ENCODE results near the gene TRPM1. TPM values are rescaled to one million over a fixed set of nuclear protein-coding genes. Genes with fewer than 3 reads are reported as not detected.

The TRPM1 gene
- total RNA-seq, 1 donor from 2014 or later, result not detected

DNA sequence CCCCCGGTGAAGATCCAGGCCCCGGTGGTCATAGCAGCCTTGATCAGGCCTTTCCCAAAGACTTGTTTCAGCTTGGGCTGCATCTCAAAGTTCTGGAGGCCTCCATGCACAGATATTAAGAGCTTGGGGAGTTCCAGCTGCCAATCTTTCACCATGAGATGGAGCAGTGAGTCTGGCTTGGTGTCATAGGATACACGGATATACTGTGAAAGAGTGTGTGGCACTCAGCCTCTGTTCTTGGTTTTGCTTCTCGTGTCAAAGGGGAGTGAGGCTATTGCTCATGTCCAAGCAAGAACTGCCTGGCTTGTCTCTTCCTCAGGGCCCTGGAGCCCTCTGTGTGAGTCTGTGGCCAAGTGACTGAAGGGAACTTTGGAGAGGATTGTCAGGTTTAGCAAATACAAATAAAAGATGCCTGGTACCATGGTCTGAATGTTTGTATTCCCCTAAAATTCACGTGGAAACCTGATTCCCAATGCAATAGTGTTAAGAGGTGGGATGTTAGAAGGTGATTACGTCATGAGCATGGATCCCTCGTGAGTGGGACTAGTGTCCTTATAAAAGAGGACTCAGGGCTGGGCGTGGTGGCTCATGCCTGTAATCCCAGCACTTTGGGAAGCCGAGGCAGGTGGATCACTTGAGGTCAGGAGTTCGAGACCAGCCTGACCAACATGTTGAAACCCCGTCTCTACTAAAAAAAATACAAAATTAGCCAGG, 33.5 kb downstream of the TRPM1 start:
- H3K9me3 Mint-ChIP-seq (ENCODE audit: unreplicated experiment), result no peaks in the 10 kb centered on the region
- no peak overlapping the region for H3K4me3 Mint-ChIP-seq (ENCODE audit: unreplicated experiment)
- H3K27ac Mint-ChIP-seq (ENCODE audit: unreplicated experiment), result no peak overlapping the region
- H3K27me3 Mint-ChIP-seq (ENCODE audit: unreplicated experiment), result peaks cover 13% of the 10 kb centered on the region
- TF ChIP-seq CTCF (IDR thresholded peaks at IDR 0.05), result no peak
- DNase-seq (ENCODE audit: extremely low spot score, unreplicated experiment), result no peak
- no peaks in the 10 kb centered on the region for H3K36me3 Mint-ChIP-seq (ENCODE audit: unreplicated experiment)
- H3K4me1 Mint-ChIP-seq (ENCODE audit: unreplicated experiment), result no peaks in the 10 kb centered on the region

DNA sequence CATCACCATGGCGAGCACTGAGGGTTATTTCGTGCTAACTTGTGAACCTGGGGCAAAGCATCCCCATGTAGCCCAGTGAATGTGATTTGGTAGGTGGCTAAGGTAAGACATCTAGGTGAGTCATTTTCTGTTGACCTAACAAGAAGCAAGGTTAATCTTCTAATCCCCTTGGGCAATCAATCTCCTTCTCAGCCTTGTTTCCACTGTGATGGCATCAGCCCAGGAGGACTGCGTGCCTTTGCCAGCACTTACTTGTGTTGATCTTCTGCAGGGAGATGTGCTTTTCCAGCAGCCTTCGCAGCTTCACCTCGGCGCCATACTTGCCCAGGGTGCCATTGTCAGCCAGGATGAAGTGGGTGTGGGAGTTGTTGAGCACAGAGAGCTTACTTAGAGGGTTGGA, 35.7 kb downstream of the TRPM1 start:
- DNase-seq (ENCODE audit: extremely low spot score, unreplicated experiment), result no peak
- Mint-ChIP-seq H3K9me3 (ENCODE audit: unreplicated experiment) (no peaks in the 10 kb centered on the region), H3K36me3 (ENCODE audit: unreplicated experiment) (no peaks in the 10 kb centered on the region), H3K4me1 (ENCODE audit: unreplicated experiment) (peaks cover 7% of the 10 kb centered on the region), H3K4me3 (ENCODE audit: unreplicated experiment) (no peak overlapping the region), H3K27me3 (ENCODE audit: unreplicated experiment) (peaks cover 9% of the 10 kb centered on the region), H3K27ac (ENCODE audit: unreplicated experiment) (no peak overlapping the region)
- no peak for TF ChIP-seq CTCF (IDR thresholded peaks at IDR 0.05)

DNA sequence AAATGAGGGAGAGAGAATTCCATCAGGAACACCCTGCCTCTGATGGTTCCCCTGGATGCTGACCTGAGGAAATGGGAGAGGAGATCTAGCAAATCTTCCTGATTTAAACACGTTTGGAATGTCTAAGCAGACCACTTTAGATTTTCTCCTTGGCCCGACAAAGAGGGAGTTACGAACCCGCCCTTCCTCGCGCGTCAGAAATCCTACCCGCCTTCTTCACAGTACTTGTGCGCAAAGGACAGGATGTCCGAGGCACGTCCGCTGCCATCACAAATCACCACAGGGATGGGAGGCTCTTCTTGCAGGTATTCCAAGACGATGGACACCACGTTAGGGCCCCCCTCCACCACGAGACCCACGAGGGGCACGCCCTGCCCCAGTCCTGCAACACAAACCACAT, 38.6 kb downstream of the TRPM1 start:
- Mint-ChIP-seq H3K4me3 (ENCODE audit: unreplicated experiment) (no peak overlapping the region), H3K9me3 (ENCODE audit: unreplicated experiment) (no peaks in the 10 kb centered on the region), H3K27ac (ENCODE audit: unreplicated experiment) (no peak overlapping the region), H3K36me3 (ENCODE audit: unreplicated experiment) (no peaks in the 10 kb centered on the region), H3K4me1 (ENCODE audit: unreplicated experiment) (peaks cover 7% of the 10 kb centered on the region), H3K27me3 (ENCODE audit: unreplicated experiment) (peaks cover 12% of the 10 kb centered on the region)
- TF ChIP-seq CTCF (IDR thresholded peaks at IDR 0.05), result no peak
- no peak for DNase-seq (ENCODE audit: extremely low spot score, unreplicated experiment)

GRCh38 chr15:31062310-31062847, 39.1 kb downstream of the TRPM1 start:
- Mint-ChIP-seq H3K36me3 (ENCODE audit: unreplicated experiment) (no peaks in the 10 kb centered on the region), H3K4me1 (ENCODE audit: unreplicated experiment) (peaks cover 7% of the 10 kb centered on the region), H3K9me3 (ENCODE audit: unreplicated experiment) (no peaks in the 10 kb centered on the region), H3K27me3 (ENCODE audit: unreplicated experiment) (peaks cover 12% of the 10 kb centered on the region), H3K4me3 (ENCODE audit: unreplicated experiment) (no peak overlapping the region), H3K27ac (ENCODE audit: unreplicated experiment) (no peak overlapping the region)
- TF ChIP-seq CTCF (IDR thresholded peaks at IDR 0.05), result no peak
- DNase-seq (ENCODE audit: extremely low spot score, unreplicated experiment), result no peak

DNA sequence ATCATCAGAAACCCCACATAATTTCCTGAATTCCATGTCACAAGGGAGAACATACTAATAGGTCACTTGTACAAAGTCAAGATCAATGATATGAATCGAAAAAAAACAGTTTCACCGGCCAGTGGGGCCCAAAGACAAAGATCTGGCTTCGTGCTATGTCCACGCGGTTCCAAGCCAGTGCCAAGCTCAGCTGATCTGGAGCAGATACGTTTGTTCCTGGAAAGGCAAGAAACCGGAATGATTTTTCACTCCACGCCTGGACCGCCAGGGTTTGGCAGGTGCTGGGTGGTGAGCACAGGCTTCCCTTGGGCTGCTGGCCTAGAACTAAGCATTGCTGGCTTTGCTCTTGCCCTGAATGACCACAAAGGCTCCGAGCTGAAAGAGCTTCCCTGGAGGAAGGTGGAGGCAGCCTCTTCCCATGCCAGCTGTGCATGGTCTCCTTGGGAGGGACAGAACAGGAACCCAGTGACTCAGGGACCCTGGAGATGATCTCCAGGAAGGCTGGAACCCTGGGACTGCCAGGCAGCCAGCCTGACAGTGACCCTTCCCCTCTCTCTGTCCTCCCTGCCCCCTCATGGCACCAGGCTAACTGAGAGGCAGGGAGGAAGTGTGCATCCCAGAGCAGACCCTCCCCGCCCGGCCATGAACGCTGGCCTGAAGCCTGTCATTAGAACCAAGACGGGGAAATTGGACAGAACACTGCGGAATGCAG, 40.9 kb downstream of the TRPM1 start:
- no peak for TF ChIP-seq CTCF (IDR thresholded peaks at IDR 0.05)
- Mint-ChIP-seq H3K4me3 (ENCODE audit: unreplicated experiment) (no peak overlapping the region), H3K36me3 (ENCODE audit: unreplicated experiment) (no peaks in the 10 kb centered on the region), H3K4me1 (ENCODE audit: unreplicated experiment) (peaks cover 7% of the 10 kb centered on the region), H3K9me3 (ENCODE audit: unreplicated experiment) (peaks cover 6% of the 10 kb centered on the region), H3K27me3 (ENCODE audit: unreplicated experiment) (peaks cover 16% of the 10 kb centered on the region), H3K27ac (ENCODE audit: unreplicated experiment) (no peak overlapping the region)
- no peak for DNase-seq (ENCODE audit: extremely low spot score, unreplicated experiment)

Measured in osteocyte (in vitro differentiated cells).